Medulla oblongata (tissue), 1 donor: ENCODE results near the gene SRP9.

Experiments used
- DNase-seq: peaks from one replicate; pipeline ENCODE4 v3.0.0-alpha.2; 2015; ENCODE audit errors: extremely low spot score

The SRP9 gene

GRCh38 chr1:225777583-225778336 lies at the start of gene SRP9:
SRP9 (plus strand) TSS chr1:225777826; CDS start chr1:225777941, 115 bp downstream.
- DNase-seq = peak; percentile 99

- DNase-seq = no peak
Observed at GRCh38 chr1:225731491-225731890, 46.1 kb upstream of the SRP9 start.

- DNase-seq = no peak
Observed at GRCh38 chr1:225733254-225733653, 44.4 kb upstream of the SRP9 start.

- DNase-seq = peak; percentile 12
Observed at GRCh38 chr1:225735252-225736149, 42.1 kb upstream of the SRP9 start.

- DNase-seq = no peak
Observed at GRCh38 chr1:225736437-225737098, 41.1 kb upstream of the SRP9 start.

- no peak for DNase-seq
Observed at GRCh38 chr1:225737161-225737560, 40.5 kb upstream of the SRP9 start.

- no peak for DNase-seq
Observed at GRCh38 chr1:225737866-225738265, 39.8 kb upstream of the SRP9 start.

GRCh38 chr1:225738763-225739162 lies 38.9 kb upstream of the SRP9 start:
- no peak for DNase-seq

GRCh38 chr1:225739542-225740107 lies 38.0 kb upstream of the SRP9 start:
- DNase-seq = no peak

GRCh38 chr1:225744745-225745144 lies 32.9 kb upstream of the SRP9 start:
- no peak for DNase-seq

- DNase-seq = peak; percentile 35
Observed at GRCh38 chr1:225745273-225745672, 32.4 kb upstream of the SRP9 start.

GRCh38 chr1:225746361-225747179 lies 31.1 kb upstream of the SRP9 start:
- DNase-seq = peak; percentile 77

GRCh38 chr1:225747566-225747965 lies 30.1 kb upstream of the SRP9 start:
- DNase-seq = no peak

- DNase-seq = no peak
Observed at GRCh38 chr1:225748529-225748928, 29.1 kb upstream of the SRP9 start.

- DNase-seq = no peak
Observed at GRCh38 chr1:225749706-225750105, 27.9 kb upstream of the SRP9 start.

GRCh38 chr1:225750420-225750819 lies 27.2 kb upstream of the SRP9 start:
- DNase-seq = no peak

- no peak for DNase-seq
Observed at GRCh38 chr1:225750875-225751824, 26.5 kb upstream of the SRP9 start.

GRCh38 chr1:225752245-225752644 lies 25.4 kb upstream of the SRP9 start:
- no peak for DNase-seq

GRCh38 chr1:225754940-225755641 lies 22.5 kb upstream of the SRP9 start:
- DNase-seq = no peak
